Ovary (tissue), 9 donors: Measurements from ENCODE around the gene APP. TPM values are rescaled to one million over a fixed set of nuclear protein-coding genes. Genes with fewer than 3 reads are reported as not detected.
"Not testable (repeated sequence)": the region's sequence is repeated elsewhere in the genome, so short reads cannot be mapped to it uniquely, and the experiment has no call there.

Source experiments
- DNase-seq, 5 donors: peaks; one replicate each; pipeline ENCODE4 v3.0.0-alpha.2; 2019 to 2020
- H3K27ac ChIP-seq, 2 donors: fragments of 200-600 bp; one replicate each; pipeline versions ENCODE4 v1.5.1 to v1.8.0; 2019 to 2022
- H3K27me3 ChIP-seq: fragments of 200-600 bp; one replicate; pipeline ENCODE4 v1.8.0; 2022
- H3K36me3 ChIP-seq: fragments of 200-600 bp; sonication (generic); one replicate; pipeline ENCODE4 v1.5.1; 2019
- H3K4me1 ChIP-seq: one replicate; pipeline ENCODE4 v1.8.1; 2013; ENCODE audit warnings: mild to moderate bottlenecking, moderate library complexity; ENCODE audit not compliant: insufficient read depth
- H3K4me3 ChIP-seq: fragments of 200-600 bp; sonication (generic); one replicate; pipeline ENCODE4 v1.5.1; 2017
- H3K9me3 ChIP-seq, 2 donors: fragments of 200-600 bp in 1 of 2; sonication (generic) in 1 of 2; one replicate each; pipeline versions ENCODE4 v1.5.1 to v1.8.1; 2013 to 2019; ENCODE audit warnings: mild to moderate bottlenecking in 1 of 2, moderate library complexity in 1 of 2
- EP300 ChIP-seq: sonication (generic); formaldehyde crosslinking; IDR thresholded peaks from one replicate; pipeline ENCODE4 v1.6.1; 2017; ENCODE audit warnings: antibody characterized with exemption
- POLR2A ChIP-seq: fragments of 450-650 bp; IDR thresholded peaks from one replicate; pipeline ENCODE4 v1.6.1; 2017; ENCODE audit warnings: antibody characterized with exemption, mild to moderate bottlenecking, moderate library complexity
- WGBS, 3 donors: extraction: QIAGEN DNeasy Blood & Tissue Kit in 1 of 3; methylation state at CpG; one replicate each; pipeline versions ENCODE4 v1.1.5 to v1.1.7; 2013 to 2017; 5-methylcytosine and 5-hydroxymethylcytosine counted together
- intact Hi-C, 4 donors: fragments of 100-400 bp; cut with DNase I; formaldehyde crosslinking; loops; one replicate each; pipeline versions ENCODE4 v1.11.0 to v1.15.1; 2022 to 2023
- polyA plus RNA-seq, 2 donors: library from polyadenylated mRNA; stranded (reverse); fragments of 200-250 nt in 1 of 2; fragments of 350-450 nt in 1 of 2; fragmentation: Illumina TruSeq in 1 of 2; extraction: RNeasy Lipid Tissue Mini Kit (QIAGEN cat#74804) in 1 of 2; gene quantifications; one replicate each; pipeline ENCODE4 v1.2.3, GENCODE V29; 2013 to 2014
- total RNA-seq, 7 donors: library from RNA; depleted of rRNA in 2 of 7; stranded (reverse); fragments of >200 nt in 2 of 7; fragmentation: NEBNext Ultra II Directional in 3 of 7; extraction: Animal tissue kit (Norgen Biotek cat#: 25700) in 3 of 7; gene quantifications; one replicate each; pipeline versions ENCODE4 v1.1.0 to v1.2.4, GENCODE V29; 2016 to 2023
- TF ChIP-seq, protein P1 (sequence below), 3 donors: fragments of 450-650 bp in 2 of 3; fragments of 200-600 bp in 1 of 3; IDR thresholded peaks; one replicate each; pipeline versions ENCODE4 v1.5.1 to v1.8.0; 2016 to 2022; ENCODE audit warnings: antibody characterized with exemption in 3 of 3, mild to moderate bottlenecking in 1 of 3
- donor health status: DM: no; HTN: no; CAD: no; lungs with moderate emphysema.
- donor health status: DM: no; HTN: no; CAD: no.
- donor health status: Bipolar disorder and iron deficiency.
- donor health status: DM: yes; HTN: yes; CAD: no.
- donor health status: DM: no; HTN: no; CAD: no.
- donor health status: DM: yes; HTN: yes; CAD: no.

APP gene
- total and polyA plus RNA-seq, 9 donors: 211 to 945 (median 364) TPM

DNA sequence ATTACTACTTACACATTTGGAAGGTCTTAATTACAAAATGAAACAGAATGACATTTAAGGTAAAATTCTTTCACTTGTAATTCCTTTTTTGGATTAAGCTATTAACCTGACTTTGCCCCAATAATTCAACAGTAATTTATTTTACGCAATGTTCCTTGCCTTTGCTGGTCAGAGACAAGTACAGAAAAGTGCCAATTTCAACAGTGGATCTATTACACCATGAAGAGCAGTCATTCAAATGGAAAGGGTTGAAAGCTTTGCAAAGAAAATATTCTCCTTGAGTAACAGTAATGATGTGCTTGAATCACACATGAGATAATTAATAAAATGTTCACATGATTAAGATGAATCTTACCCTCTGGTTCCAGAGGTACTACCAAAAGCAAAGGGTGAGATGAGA, 84.7 kb downstream of the APP start:
- intact Hi-C loops: no loop called here
- 98 to 100% (median 99%) methylated on average over 1 of the region's 1 CpG for WGBS, 3 donors
- H3K4me3 ChIP-seq: no peak overlapping the region
- H3K9me3 ChIP-seq: no peaks in the 10 kb centered on the region
- DNase-seq: no peak
- H3K27ac ChIP-seq: no peak overlapping the region
- no peak for TF ChIP-seq POLR2A
- no peak for TF ChIP-seq EP300
- TF ChIP-seq, protein P1, sequence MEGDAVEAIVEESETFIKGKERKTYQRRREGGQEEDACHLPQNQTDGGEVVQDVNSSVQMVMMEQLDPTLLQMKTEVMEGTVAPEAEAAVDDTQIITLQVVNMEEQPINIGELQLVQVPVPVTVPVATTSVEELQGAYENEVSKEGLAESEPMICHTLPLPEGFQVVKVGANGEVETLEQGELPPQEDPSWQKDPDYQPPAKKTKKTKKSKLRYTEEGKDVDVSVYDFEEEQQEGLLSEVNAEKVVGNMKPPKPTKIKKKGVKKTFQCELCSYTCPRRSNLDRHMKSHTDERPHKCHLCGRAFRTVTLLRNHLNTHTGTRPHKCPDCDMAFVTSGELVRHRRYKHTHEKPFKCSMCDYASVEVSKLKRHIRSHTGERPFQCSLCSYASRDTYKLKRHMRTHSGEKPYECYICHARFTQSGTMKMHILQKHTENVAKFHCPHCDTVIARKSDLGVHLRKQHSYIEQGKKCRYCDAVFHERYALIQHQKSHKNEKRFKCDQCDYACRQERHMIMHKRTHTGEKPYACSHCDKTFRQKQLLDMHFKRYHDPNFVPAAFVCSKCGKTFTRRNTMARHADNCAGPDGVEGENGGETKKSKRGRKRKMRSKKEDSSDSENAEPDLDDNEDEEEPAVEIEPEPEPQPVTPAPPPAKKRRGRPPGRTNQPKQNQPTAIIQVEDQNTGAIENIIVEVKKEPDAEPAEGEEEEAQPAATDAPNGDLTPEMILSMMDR (IDR thresholded peaks at IDR 0.05): no peak
- no peaks in the 10 kb centered on the region for H3K36me3 ChIP-seq
- H3K27me3 ChIP-seq: no peaks in the 10 kb centered on the region
- no peaks in the 10 kb centered on the region for H3K4me1 ChIP-seq

DNA sequence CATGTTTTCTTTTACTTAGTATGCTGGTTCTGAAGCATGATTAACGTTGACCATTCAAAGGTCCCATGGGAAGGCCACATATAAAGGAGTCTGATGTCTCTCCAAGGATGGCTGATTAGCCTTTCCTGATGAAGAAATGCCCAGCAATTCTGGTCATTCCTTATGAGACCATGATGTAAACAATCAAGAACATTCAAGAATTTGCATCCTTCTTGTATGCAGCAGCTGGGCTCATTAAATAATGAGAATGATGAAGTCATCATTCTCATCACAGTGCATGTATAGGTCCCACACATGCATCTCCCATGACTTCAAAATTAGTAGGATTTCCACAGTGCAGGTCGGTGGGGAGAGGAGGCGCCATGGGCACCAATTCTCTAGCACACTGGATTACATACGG, 85.4 kb downstream of the APP start:
- no peak for TF ChIP-seq POLR2A
- no peak for TF ChIP-seq EP300
- TF ChIP-seq, protein P1 (IDR thresholded peaks at IDR 0.05): no peak
- H3K36me3 ChIP-seq: no peaks in the 10 kb centered on the region
- 94 to 96% (median 95%) methylated on average over 4 of the region's 4 CpGs for WGBS, 3 donors
- no peaks in the 10 kb centered on the region for H3K27me3 ChIP-seq
- no peaks in the 10 kb centered on the region for H3K4me1 ChIP-seq
- intact Hi-C loops: no loop called here
- DNase-seq: no peak
- no peak overlapping the region for H3K27ac ChIP-seq
- no peaks in the 10 kb centered on the region for H3K9me3 ChIP-seq
- no peak overlapping the region for H3K4me3 ChIP-seq

DNA sequence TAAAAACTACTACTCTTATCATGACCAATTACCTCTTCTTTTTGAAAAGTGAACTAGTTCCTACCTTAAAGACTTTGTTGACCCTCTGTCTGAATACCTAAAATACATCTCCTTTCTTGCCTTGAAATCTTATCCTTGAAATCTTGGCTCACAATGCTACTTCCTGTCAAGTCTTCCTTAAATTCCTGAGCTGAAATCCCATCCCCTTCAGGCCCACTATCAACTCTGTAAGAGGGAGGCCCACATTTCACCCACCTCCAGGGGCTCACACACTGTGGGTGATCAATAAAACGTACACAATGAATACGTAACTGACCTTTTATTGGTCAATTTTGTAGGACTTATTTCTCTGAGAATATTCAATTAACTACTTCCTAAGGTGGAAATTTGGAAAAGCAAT, 88.0 kb downstream of the APP start:
- WGBS, 3 donors: 90 to 91% (median 91%) methylated on average over 2 of the region's 2 CpGs
- no peak overlapping the region for H3K4me3 ChIP-seq
- intact Hi-C loops: no loop called here

DNA sequence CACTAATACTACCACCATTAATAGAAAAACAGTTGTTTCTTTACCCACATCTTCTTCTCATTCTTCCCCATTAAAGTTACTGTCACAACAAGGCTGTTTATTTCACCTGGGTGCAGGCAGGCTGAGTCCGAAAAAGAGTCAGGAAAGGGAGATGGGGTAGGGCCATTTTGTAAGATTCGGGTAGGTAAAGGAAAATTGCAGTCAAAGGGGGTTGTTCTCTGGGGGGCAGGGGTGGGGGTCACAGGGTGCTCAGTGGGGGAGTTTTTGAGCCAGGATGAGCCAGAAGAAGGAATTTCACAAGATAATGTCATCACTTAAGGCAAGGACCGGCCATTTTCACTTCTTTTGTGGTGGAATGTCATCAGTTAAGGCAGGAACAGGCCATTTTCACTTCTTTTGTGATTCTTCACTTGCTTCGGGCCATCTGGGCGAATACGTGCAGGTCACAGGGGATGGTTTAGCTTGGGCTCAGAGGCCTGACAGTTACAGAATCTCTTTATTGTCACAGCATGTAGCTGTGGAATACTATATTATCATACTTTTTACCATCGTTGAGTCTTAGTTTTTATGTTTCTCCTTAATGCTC, 89.3 kb downstream of the APP start:
- 85 to 94% (median 91%) methylated on average over 7 of the region's 7 CpGs for WGBS, 3 donors
- H3K27ac ChIP-seq, H3K9me3 ChIP-seq, intact Hi-C loops, H3K4me1 ChIP-seq, DNase-seq, H3K4me3 ChIP-seq, H3K36me3 ChIP-seq, H3K27me3 ChIP-seq: not testable (repeated sequence)

More for the DNA sequence above, 88.0 kb downstream of the APP start:
- H3K9me3 ChIP-seq: no peaks in the 10 kb centered on the region
- H3K27ac ChIP-seq: no peak overlapping the region
- no peaks in the 10 kb centered on the region for H3K36me3 ChIP-seq
- no peak for DNase-seq
- peaks cover 3% of the 10 kb centered on the region for H3K4me1 ChIP-seq
- TF ChIP-seq POLR2A (no peak), EP300 (no peak)
- TF ChIP-seq, protein P1 (IDR thresholded peaks at IDR 0.05): no peak
- no peaks in the 10 kb centered on the region for H3K27me3 ChIP-seq

DNA sequence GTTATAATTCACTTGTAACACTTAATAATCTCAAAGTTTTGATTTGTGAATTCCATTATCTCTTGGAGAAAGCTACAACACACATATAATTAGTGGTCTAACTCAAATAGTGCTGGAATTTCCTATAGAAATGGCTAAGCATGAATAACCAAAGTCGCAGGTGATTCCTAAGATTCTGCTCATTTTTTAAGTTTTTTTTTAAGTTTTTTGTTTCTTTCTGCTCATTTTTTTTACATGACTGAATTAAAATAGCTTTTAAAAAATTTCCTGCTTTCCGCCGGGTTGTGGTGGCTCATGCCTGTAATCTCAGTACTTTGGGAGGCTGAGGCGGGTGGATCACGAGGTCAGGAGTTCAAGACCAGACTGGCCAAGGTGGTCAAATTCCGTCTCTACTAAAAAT, 90.4 kb downstream of the APP start:
- intact Hi-C loops: no loop called here
- Histone ChIP-seq H3K36me3 (no peaks in the 10 kb centered on the region), H3K4me1 (peaks cover 3% of the 10 kb centered on the region), H3K27ac (no peak overlapping the region), H3K9me3 (no peaks in the 10 kb centered on the region), H3K27me3 (no peaks in the 10 kb centered on the region), H3K4me3 (no peak overlapping the region)
- 94 to 96% (median 95%) methylated on average over 6 of the region's 6 CpGs for whole genome bisulfite sequencing, 3 donors
- TF ChIP-seq POLR2A: no peak
- no peak for TF ChIP-seq EP300
- TF ChIP-seq, protein P1 (IDR thresholded peaks at IDR 0.05): no peak
- no peak for DNase-seq
